Activated CD8-positive, alpha-beta memory T cell treated with anti-CD3 and anti-CD28 coated beads for 4 hours (primary cell): ENCODE data around the gene ITGAX.

ENCODE experiments used
- DNase-seq, 2 donors: peaks; one replicate each; pipeline ENCODE4 v3.0.0-alpha.2; 2020; ENCODE audit warnings: low read depth in 2 of 2

The ITGAX gene

GRCh38 chr16:31373235-31373634, 18.3 kb downstream of the ITGAX start:
- no peak for DNase-seq

- DNase-seq = no peak
These were observed 20.3 kb downstream of the ITGAX start for GRCh38 chr16:31375231-31375630.

GRCh38 chr16:31376705-31377104, 21.7 kb downstream of the ITGAX start:
- DNase-seq = no peak

GRCh38 chr16:31377210-31377903, 22.4 kb downstream of the ITGAX start:
- no peak for DNase-seq

GRCh38 chr16:31380201-31380600, 25.2 kb downstream of the ITGAX start:
- no peak for DNase-seq

- DNase-seq = peak; percentile 42 to 44
These were observed 27.6 kb downstream of the ITGAX start for GRCh38 chr16:31382485-31383161.

GRCh38 chr16:31385680-31386079, 30.7 kb downstream of the ITGAX start:
- no peak for DNase-seq

- no peak for DNase-seq
These were observed 31.4 kb downstream of the ITGAX start for GRCh38 chr16:31386157-31386984.

GRCh38 chr16:31388535-31388934, 33.6 kb downstream of the ITGAX start:
- no peak for DNase-seq

GRCh38 chr16:31390504-31391041, 35.6 kb downstream of the ITGAX start:
- no peak for DNase-seq

GRCh38 chr16:31393056-31393455, 38.1 kb downstream of the ITGAX start, which contains the start of gene ITGAD:
ITGAD (plus strand) TSS chr16:31393335; CDS start chr16:31393361, 26 bp downstream.
- DNase-seq = no peak

- no peak for DNase-seq
These were observed 40.7 kb downstream of the ITGAX start for GRCh38 chr16:31395647-31396046.

GRCh38 chr16:31397096-31397660, 42.2 kb downstream of the ITGAX start:
- DNase-seq = no peak

GRCh38 chr16:31397701-31398100, 42.7 kb downstream of the ITGAX start:
- DNase-seq = no peak

GRCh38 chr16:31400191-31400590, 45.2 kb downstream of the ITGAX start:
- no peak for DNase-seq

GRCh38 chr16:31401436-31401835, 46.5 kb downstream of the ITGAX start:
- DNase-seq = no peak

GRCh38 chr16:31402687-31403086, 47.7 kb downstream of the ITGAX start:
- DNase-seq = no peak

GRCh38 chr16:31403590-31404352, 48.8 kb downstream of the ITGAX start:
- no peak for DNase-seq

GRCh38 chr16:31404353-31405064, 49.5 kb downstream of the ITGAX start:
- no peak for DNase-seq

GRCh38 chr16:31407406-31407805, 52.4 kb downstream of the ITGAX start:
- no peak for DNase-seq
